AG09319 (cell line): ENCODE results near the gene KHDRBS1.

Experiments
- DNase-seq: peaks from one replicate; pipeline ENCODE4 v3.0.0-alpha.2; 2010; ENCODE audit warnings: low read depth; ENCODE audit errors: extremely low read depth
- TF ChIP-seq, protein P1 (sequence below): IDR thresholded peaks from 2 replicates; pipeline ENCODE4 v1.5.1; 2011; ENCODE audit warnings: low read depth, mild to moderate bottlenecking, inconsistent platforms, low read length, moderate library complexity

Gene KHDRBS1

GRCh38 chr1:32031578-32032274 is 18.1 kb downstream of the KHDRBS1 start:
- DNase-seq: no peak
- TF ChIP-seq, protein P1, sequence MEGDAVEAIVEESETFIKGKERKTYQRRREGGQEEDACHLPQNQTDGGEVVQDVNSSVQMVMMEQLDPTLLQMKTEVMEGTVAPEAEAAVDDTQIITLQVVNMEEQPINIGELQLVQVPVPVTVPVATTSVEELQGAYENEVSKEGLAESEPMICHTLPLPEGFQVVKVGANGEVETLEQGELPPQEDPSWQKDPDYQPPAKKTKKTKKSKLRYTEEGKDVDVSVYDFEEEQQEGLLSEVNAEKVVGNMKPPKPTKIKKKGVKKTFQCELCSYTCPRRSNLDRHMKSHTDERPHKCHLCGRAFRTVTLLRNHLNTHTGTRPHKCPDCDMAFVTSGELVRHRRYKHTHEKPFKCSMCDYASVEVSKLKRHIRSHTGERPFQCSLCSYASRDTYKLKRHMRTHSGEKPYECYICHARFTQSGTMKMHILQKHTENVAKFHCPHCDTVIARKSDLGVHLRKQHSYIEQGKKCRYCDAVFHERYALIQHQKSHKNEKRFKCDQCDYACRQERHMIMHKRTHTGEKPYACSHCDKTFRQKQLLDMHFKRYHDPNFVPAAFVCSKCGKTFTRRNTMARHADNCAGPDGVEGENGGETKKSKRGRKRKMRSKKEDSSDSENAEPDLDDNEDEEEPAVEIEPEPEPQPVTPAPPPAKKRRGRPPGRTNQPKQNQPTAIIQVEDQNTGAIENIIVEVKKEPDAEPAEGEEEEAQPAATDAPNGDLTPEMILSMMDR: no peak

DNA sequence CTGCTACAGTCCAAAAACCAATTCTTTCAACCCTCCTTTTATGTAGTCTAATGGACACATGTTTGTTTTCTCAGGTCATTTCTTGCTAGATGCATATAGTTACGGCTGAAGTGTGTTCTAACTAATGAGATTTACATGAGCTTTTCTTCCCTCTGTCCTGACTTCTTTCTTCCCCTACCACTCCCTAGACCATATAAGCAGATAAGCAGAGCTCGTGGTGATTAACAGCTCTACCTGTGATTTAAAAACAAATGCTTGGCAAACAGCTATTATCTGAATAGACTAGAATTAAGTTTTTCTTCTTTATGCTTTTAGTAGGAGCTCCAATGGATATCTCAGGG is 18.6 kb downstream of the KHDRBS1 start:
- no peak for DNase-seq
- TF ChIP-seq, protein P1: no peak

DNA sequence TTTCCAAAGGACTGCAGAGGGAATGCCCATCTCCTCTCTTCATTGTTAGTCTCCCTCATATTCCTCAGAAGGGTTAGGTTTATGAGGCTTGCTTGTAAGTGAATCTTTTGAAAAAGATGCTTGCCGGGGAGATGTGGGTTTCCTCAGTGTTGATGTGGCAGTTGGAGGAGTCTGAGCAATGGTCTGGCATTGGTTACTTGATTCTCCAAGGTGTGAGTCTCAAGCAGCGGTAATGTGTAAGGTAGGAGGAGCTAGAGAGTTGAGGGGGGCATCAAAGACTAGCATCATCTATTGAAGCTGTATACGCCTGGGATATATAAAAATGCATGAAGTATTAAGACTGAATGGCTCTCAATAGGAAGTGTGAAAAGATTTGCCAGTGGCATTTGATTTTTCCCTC is 21.5 kb downstream of the KHDRBS1 start:
- TF ChIP-seq, protein P1: no peak
- no peak for DNase-seq

DNA sequence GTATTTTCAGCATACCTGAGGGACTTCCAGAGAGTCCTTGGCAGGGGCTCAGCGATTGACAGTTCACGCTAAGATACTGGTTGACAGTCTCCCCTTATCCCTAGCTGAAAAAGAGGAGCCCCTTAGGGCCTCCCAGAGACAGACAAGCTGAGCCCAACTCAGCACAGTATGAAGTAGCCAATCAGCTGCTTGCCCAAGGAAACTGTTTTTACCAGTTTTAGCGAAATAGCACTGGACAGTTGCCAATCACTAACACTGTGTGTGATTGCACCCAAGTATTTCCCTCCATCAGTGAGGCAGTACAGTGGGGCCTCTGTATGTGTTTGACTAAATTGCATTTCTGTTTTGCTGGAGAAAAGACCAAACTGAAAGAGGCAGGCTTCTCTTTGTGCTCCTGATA is 27.0 kb downstream of the KHDRBS1 start:
- TF ChIP-seq, protein P1: no peak
- DNase-seq: no peak

DNA sequence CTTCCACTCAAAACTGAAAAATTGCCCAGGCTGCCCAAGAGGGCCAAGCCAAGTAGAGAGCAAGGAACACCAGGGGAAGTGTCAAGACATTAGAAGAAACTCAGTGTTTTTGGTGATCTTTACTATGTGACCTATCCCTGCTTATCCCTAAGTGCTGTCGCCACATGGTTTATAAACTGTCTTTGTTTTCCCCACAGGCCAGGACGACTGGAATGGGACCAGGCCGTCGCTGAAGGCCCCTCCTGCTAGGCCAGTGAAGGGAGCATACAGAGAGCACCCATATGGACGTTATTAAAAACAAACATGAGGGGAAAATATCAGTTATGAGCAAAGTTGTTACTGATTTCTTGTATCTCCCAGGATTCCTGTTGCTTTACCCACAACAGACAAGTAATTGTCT is 28.7 kb downstream of the KHDRBS1 start:
- TF ChIP-seq, protein P1: no peak
- DNase-seq: no peak

- TF ChIP-seq, protein P1: no peak
- no peak for DNase-seq
Observed at GRCh38 chr1:32044234-32044633, 30.6 kb downstream of the KHDRBS1 start.

DNA sequence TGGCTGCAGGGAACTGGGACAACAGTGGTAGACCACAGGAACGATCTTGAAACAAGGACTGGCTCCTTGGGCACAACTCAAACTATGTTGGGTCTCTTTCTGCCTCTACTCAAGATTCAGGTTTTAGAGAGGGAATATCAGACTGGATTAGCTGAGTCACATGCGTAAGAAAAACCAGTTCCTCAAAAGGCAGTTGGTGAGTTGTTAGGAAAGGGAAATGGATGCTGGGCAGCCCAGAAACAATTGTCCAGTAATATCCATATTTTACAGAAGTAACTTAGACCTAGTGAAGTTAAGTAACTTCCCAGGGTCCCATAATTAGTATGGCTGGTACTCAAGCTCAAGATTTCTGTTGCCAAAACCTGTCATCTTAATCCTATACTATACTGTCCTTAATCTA is 32.1 kb downstream of the KHDRBS1 start:
- TF ChIP-seq, protein P1: no peak
- DNase-seq: no peak
